NCI-H446 (cell line): ENCODE data around the gene AKAP9.
A peak's percentile ranks its signal among the peaks of the same experiment; 100 is the strongest.
"Not testable (repeated sequence)": the region's sequence is repeated elsewhere in the genome, so short reads cannot be mapped to it uniquely, and the experiment has no call there.

Experiments
- DNase-seq, 2 experiments: peaks; one replicate each; lab custom pipeline; 2025; lab: John Stamatoyannopoulos, UW

The AKAP9 gene

DNA sequence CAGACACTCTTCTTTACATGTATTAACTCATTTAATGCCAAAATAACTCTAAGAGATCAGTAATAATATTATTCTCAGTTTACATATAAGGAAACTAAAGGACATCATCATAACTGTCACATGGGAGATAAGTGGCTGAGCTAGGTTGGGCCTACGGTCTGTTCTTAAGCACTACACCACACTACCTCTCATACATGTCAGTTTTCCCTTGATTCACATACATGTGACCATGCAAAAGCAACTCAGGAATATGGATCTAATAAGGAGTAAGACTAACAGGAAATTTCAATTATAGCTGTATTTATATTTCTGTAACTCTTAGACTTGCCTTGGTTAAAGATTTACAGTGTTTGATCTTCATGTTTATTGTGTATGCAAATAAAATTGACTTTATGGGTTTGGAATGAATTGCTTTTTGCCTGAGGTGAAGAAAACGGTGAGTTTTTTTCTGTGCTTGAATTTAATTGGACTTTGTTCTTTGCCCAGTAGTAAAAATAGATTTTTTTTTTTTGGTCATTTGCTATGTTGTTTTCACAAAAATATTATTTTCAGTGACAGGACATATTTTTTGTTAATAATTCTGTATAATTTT lies 123.9 kb downstream of the AKAP9 start:
- DNase-seq, result no peak

- no peak for DNase-seq
These were observed 130.4 kb downstream of the AKAP9 start for GRCh38 chr7:92071032-92071431.

- DNase-seq, result no peak
These were observed 131.5 kb downstream of the AKAP9 start for GRCh38 chr7:92072121-92072520.

DNA sequence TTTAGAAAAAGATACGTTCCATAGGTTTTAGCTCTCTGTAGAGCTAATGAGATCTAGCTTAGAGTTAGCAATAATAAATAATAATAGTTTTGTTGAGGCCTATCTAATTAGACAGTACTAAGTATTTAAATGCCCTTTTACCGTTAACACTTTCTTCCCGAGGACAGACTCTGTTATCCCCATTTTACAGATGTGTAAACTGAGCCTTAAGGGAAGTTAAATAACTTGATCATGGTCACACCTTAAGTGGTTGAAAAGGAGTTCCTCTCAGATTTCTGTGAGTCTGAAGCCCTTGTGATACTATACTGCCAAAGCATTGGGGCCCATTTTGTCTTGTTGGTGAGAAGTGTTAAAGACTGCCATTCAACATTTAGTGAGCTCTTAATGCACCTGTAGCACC lies 132.0 kb downstream of the AKAP9 start:
- no peak for DNase-seq

DNA sequence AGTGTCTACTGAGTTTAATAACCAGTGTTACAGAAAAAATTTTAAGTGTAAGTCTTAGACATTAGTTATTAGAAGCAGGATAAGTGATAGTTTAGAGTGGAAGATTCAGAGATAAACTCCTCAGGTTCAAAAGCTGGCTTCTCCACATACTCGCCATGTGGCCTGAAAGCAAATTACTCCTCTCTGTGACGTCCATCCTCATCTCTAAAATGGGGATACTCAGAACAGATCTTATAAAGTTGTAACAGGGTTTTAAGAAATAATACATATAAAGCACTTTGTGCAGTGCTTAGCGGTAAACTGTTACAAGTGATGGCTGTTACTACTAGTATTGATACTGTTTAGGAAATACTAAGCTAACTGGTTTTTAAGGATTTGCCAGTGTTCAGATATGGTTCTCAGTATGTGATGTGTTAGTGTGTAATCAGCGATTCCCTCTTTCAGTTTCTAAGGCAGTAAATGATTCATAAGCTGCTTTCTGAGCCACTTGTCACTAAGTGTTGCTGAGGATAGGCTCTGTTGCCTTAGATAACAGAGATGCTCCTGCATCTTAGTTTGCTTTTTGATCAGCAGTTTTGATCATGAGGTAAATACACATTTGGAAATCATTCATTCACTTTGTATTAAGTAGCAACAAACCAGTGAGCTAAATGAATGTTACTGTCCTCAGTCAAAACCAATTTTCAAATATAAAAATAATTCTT lies 134.9 kb downstream of the AKAP9 start:
- DNase-seq, result no peak

DNA sequence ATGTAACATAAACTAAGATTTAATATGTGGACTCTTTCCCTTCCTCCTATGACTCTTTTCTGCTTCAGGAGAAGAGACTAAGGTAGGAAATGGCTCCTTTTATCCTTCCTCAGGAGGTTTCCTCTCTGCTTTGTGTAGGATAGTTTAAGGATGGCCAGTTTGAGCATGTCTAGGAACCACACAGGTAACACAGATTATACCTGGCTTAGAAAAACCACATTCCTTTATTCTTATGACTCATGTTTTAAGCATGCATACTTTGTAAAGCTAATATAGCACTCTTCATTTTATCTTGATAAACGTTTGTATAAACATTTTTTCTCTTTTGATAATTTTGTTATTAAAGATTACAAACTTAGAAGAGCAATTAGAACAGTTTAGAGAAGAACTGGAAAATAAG lies 135.8 kb downstream of the AKAP9 start:
- no peak for DNase-seq

GRCh38 chr7:92083922-92084321 lies 143.3 kb downstream of the AKAP9 start:
- DNase-seq, result not testable (repeated sequence)

- no peak for DNase-seq
These were observed 147.6 kb downstream of the AKAP9 start for GRCh38 chr7:92088266-92088665.

- no peak for DNase-seq
These were observed 151.5 kb downstream of the AKAP9 start for GRCh38 chr7:92092210-92092609.

GRCh38 chr7:92095380-92095779 lies 154.7 kb downstream of the AKAP9 start:
- no peak for DNase-seq

DNA sequence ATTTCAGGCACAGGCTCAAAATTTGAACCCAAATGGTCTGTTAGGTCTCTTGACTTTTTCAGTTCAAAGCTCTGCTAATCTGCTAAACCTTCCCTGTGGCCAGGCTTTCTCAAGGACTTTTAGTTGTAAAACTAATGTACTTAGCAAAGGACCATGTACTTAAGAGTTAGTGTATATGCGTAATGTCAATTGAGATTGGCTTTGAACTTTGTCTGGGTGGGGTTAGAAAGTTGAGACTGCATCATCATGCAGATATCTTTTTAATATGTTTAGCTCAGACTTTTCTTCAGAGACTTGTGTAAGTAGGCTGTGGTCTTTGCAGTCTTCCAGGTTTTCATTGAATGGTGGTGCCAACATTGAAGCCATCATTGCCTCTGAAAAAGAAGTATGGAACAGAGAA lies 159.9 kb downstream of the AKAP9 start:
- no peak for DNase-seq

- DNase-seq, result not testable (repeated sequence)
These were observed 162.2 kb downstream of the AKAP9 start for GRCh38 chr7:92102862-92103261.

DNA sequence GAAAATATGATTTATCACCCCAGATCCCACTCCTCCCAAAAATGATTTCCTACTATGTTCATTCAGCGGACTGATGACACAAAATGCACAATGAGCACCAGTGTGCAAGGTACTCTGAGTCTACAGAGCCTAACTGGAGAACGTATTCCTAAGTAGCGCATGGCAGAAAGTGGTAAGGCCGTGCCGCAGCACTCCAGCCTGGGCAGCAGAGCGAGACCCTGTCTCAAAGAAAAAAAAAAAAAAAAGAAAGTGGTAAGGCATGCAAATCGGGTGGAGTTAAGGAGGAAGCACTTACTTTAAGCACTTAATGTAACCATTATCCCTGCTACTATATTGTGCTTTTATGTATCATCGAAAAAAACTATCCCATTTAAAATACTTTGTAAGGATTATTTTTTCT lies 168.2 kb downstream of the AKAP9 start:
- DNase-seq, result no peak

DNA sequence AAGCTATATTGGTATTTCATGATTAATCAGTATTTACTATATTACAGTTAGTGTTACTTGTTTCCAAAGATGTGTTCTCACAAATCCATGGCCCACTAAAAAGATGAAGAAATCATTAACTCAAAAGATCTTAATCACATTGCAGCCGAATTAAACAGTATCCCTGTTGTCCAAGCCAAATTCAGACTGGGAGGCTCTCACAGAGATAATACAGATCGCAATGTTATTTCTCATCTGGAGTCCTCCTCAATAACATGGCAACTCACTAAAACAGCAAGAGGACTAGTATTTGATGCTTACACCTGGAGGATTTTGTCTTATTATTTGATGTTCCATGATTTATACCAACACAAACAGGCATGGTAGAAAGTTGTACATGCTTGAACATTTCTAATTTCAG lies 170.2 kb downstream of the AKAP9 start:
- DNase-seq, result no peak

GRCh38 chr7:92115821-92116220 lies 175.2 kb downstream of the AKAP9 start:
- no peak for DNase-seq

GRCh38 chr7:92116949-92117348 lies 176.3 kb downstream of the AKAP9 start:
- no peak for DNase-seq

DNA sequence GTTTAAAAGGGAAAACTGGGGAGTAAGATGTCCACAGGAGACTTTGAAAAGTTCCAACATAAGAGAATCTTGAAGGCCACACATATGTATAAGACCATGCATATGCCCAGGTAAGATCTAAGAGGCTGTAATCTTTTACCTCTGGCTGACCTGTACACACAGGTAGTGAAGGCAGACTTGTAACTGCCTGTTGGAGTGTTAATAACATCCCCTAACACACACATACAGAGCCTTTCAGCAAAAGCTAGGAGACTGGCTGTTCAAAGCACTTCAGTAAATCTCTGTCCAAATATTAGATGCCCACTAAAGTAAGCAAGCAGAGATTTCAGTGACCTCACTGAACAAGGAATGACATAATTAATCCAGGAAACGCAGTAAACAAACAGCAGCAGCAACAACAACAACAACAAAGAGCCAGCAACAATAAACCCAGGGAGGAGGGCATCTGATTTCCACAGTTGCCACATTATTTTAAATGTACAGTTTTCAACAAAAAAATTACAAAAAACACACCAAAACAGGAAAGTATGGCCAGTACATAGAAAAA lies 178.6 kb downstream of the AKAP9 start:
- DNase-seq, result no peak

DNA sequence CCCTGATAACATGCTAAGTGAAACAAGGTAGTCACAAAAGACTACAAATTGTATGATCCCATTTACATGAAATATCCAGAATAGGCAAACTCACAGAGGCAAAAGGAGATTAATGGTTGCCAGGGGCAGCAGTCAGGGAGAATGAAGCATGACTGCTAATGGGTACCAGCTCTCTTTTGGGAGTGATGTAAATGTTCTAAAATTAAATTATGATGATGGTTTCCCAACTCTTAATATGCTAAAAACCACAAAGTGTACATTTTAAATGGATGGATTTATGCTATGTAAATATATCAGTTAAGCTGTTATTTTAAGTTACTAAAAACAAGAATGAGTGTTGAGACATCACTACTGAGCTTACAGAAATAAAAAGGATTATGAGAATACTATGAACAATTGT lies 181.0 kb downstream of the AKAP9 start:
- DNase-seq, result no peak

GRCh38 chr7:92131093-92131492 lies 190.4 kb downstream of the AKAP9 start:
- DNase-seq, result no peak

- no peak for DNase-seq
These were observed 191.2 kb downstream of the AKAP9 start for GRCh38 chr7:92131764-92132330.

- no peak for DNase-seq
These were observed 192.6 kb downstream of the AKAP9 start for GRCh38 chr7:92133133-92133736.

DNA sequence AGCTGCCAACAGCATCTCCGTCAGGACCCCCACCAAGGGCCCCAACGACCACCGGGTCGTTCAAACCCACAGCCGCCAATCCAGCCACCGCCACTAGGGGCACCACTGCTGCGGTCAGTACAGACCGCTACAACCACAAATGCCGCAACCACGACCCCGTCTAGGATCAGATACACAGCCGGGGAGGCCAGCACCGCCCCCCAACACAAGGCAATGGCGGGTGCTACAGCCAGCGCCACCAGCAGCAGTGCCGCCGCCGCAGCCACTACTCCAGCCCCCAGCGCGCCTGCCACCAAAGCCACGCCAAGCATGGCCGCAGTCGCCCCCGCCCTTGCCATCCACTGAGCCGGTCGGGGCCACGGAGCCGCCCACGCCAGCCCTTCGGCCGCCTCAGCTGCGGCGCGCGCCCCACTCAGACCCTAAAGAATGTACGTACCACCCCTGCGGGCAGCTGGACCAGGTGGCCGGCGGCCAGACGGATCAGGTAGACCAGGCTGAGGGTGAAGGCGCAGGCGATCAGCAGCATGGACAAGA lies 193.1 kb downstream of the AKAP9 start:
- peak; percentile 13 to 55 for DNase-seq
